Mesendoderm (in vitro differentiated cells): Measurements from ENCODE around the gene FOXD1.
A peak's percentile ranks its signal among the peaks of the same experiment; 100 is the strongest.
"Not testable (repeated sequence)": the region's sequence is repeated elsewhere in the genome, so short reads cannot be mapped to it uniquely, and the experiment has no call there.

Source experiments
- DNase-seq: peaks from one replicate; pipeline ENCODE4 v3.0.0; 2013
- H2AK5ac ChIP-seq: 2 replicates; pipeline ENCODE4 v1.6.1; 2013; ENCODE audit warnings: low read length, inconsistent platforms
- H2BK120ac ChIP-seq: 2 replicates; pipeline ENCODE4 v1.6.1; 2013; ENCODE audit warnings: low read depth, mild to moderate bottlenecking, low read length, moderate library complexity, mixed read lengths
- H2BK15ac ChIP-seq: replicated peaks from 2 replicates; pipeline ENCODE4 v1.6.1; 2013; ENCODE audit warnings: low read depth, mild to moderate bottlenecking, moderate library complexity
- H2BK5ac ChIP-seq: 2 replicates; pipeline ENCODE4 v1.6.1; 2013; ENCODE audit warnings: low read length, inconsistent platforms
- H3K18ac ChIP-seq: 2 replicates; pipeline ENCODE4 v1.6.1; 2013; ENCODE audit warnings: mild to moderate bottlenecking, low read length, mixed read lengths
- H3K23ac ChIP-seq: one replicate; pipeline ENCODE4 v1.6.1; 2013; ENCODE audit warnings: low read length
- H3K27ac ChIP-seq: 2 replicates; pipeline ENCODE4 v1.5.1; 2013; ENCODE audit warnings: low read depth, mild to moderate bottlenecking, inconsistent platforms, low read length, moderate library complexity
- H3K27me3 ChIP-seq: 2 replicates; pipeline ENCODE4 v1.6.1; 2013; ENCODE audit warnings: low read length, control low read depth, mild to moderate bottlenecking, inconsistent platforms; ENCODE audit not compliant: insufficient read depth, poor library complexity
- H3K36me3 ChIP-seq: 2 replicates; pipeline ENCODE4 v1.6.1; 2013; ENCODE audit warnings: low read length, inconsistent platforms; ENCODE audit not compliant: control insufficient read depth, insufficient read depth
- H3K4ac ChIP-seq: one replicate; pipeline ENCODE4 v1.6.1; 2013; ENCODE audit warnings: low read depth, mild to moderate bottlenecking, low read length, moderate library complexity
- H3K4me1 ChIP-seq: 2 replicates; pipeline ENCODE4 v1.6.1; 2013; ENCODE audit warnings: low read depth, low read length, inconsistent platforms; ENCODE audit not compliant: control insufficient read depth
- H3K4me2 ChIP-seq: 2 replicates; pipeline ENCODE4 v1.6.1; 2013; ENCODE audit warnings: low read length
- H3K4me3 ChIP-seq: 2 replicates; pipeline ENCODE4 v1.5.1; 2013; ENCODE audit warnings: mild to moderate bottlenecking, low read length
- H3K56ac ChIP-seq: one replicate; pipeline ENCODE4 v1.6.1; 2013; ENCODE audit warnings: low read length
- H3K79me1 ChIP-seq: 2 replicates; pipeline ENCODE4 v1.6.1; 2013; ENCODE audit warnings: low read length, inconsistent platforms
- H3K79me2 ChIP-seq: 2 replicates; pipeline ENCODE4 v1.6.1; 2013; ENCODE audit warnings: mild to moderate bottlenecking, low read length; ENCODE audit not compliant: control insufficient read depth, insufficient read depth
- H3K9ac ChIP-seq: 2 replicates; pipeline ENCODE4 v1.6.1; 2013; ENCODE audit warnings: low read length, inconsistent platforms
- H4K5ac ChIP-seq: one replicate; pipeline ENCODE4 v1.6.1; 2013; ENCODE audit warnings: low read length
- H4K8ac ChIP-seq: one replicate; pipeline ENCODE4 v1.6.1; 2013; ENCODE audit warnings: low read depth, mild to moderate bottlenecking, control low read depth, low read length, moderate library complexity
- WGBS: extraction: QIAGEN DNeasy Blood & Tissue Kit; methylation state at CpG from one replicate; pipeline ENCODE4 v1.1.7; 2013; ENCODE audit warnings: low lambda C conversion rate, missing lambda C conversion rate; ENCODE audit not compliant: insufficient coverage; ENCODE audit errors: extremely low coverage; 5-methylcytosine and 5-hydroxymethylcytosine counted together

The FOXD1 gene

DNA sequence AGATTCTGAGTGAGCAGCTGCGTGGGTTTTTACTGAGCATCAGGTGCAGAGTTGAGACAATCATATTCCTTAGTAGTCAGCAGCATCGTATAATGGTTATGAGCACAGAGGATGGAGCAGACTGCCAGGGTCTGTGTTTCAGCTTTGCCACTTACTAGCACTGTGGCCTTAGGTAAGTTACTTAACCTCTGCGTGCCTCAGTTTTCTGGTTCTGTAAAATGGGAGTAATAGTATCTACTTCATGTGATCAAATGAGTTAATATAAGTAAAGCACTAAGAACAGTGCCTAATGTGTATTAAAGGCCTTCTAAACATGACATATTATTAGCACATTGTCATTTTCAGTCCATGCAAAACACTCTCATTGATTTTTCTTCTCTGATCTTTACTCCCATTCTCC is 44.8 kb upstream of the FOXD1 start:
- H2AK5ac ChIP-seq = no peak overlapping the region
- H3K4ac ChIP-seq = no peak overlapping the region
- no peak overlapping the region for H2BK5ac ChIP-seq
- H2BK120ac ChIP-seq = no peak overlapping the region
- H3K4me3 ChIP-seq = no peak overlapping the region
- no peak overlapping the region for H3K18ac ChIP-seq
- H3K56ac ChIP-seq = no peak overlapping the region
- no peak overlapping the region for H3K27ac ChIP-seq
- no peaks in the 10 kb centered on the region for H3K79me1 ChIP-seq
- H2BK15ac ChIP-seq = no peak overlapping the region
- H3K4me2 ChIP-seq = no peak overlapping the region
- H3K4me1 ChIP-seq = peaks cover 3% of the 10 kb centered on the region
- no peak overlapping the region for H4K8ac ChIP-seq
- no peaks in the 10 kb centered on the region for H3K27me3 ChIP-seq
- no peak overlapping the region for H4K5ac ChIP-seq
- H3K9ac ChIP-seq = no peak overlapping the region
- WGBS = no CpG with 5 or more reads among the region's 3 CpGs
- no peak overlapping the region for H3K23ac ChIP-seq
- peaks cover 2% of the 10 kb centered on the region for H3K79me2 ChIP-seq
- no peaks in the 10 kb centered on the region for H3K36me3 ChIP-seq
- no peak for DNase-seq

DNA sequence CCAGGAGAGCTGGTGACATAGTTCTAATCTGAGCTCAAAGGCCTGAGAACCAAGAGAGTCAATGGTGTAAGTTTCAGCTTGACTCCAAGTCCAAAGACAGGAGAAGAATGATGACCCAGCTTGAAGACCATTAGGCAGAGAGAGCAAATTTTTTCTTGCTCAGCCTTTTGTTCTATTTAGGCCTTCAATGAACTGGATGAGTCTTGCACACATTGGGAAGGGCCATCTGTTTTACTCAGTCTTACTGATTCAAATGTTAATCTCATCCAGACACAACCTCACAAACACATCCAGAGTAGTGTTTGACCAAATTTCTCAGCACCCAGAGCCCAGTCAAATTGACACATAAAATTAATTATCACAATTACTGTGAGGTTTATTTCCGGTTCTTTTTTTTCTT is 42.6 kb upstream of the FOXD1 start:
- Histone ChIP-seq H2BK5ac (no peak overlapping the region), H3K79me1 (no peaks in the 10 kb centered on the region), H2AK5ac (no peak overlapping the region), H3K56ac (no peak overlapping the region), H3K27ac (no peak overlapping the region), H3K4ac (no peak overlapping the region), H3K79me2 (no peaks in the 10 kb centered on the region), H2BK15ac (no peak overlapping the region), H3K36me3 (no peaks in the 10 kb centered on the region), H4K5ac (no peak overlapping the region), H4K8ac (no peak overlapping the region), H3K4me1 (peaks cover 6% of the 10 kb centered on the region), H3K4me2 (no peak overlapping the region), H3K23ac (no peak overlapping the region), H3K18ac (no peak overlapping the region), H2BK120ac (no peak overlapping the region), H3K4me3 (no peak overlapping the region), H3K27me3 (no peaks in the 10 kb centered on the region), H3K9ac (no peak overlapping the region)
- no peak for DNase-seq
- no CpG with 5 or more reads among the region's 1 CpG for WGBS

DNA sequence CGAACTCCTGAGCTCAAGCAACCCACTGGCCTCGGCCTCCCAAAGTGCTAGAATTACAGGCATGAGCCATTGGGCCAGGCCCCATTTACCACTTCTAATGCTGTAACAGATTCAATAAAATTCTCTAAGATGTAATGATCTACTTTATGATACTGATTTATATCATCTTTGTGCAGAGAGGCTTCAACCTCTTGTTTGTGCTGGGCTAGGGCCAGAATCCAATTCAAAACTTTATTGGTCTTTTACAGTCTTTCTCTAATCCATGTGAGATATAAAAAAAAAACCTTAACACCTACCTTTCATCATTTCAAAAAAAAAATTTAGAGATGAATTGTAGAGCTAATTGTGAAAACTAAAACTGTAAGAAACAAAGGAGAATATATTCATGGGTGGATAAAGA is 41.5 kb upstream of the FOXD1 start:
- no peaks in the 10 kb centered on the region for H3K36me3 ChIP-seq
- H3K56ac ChIP-seq = no peak overlapping the region
- no peak overlapping the region for H3K23ac ChIP-seq
- H3K79me2 ChIP-seq = no peaks in the 10 kb centered on the region
- no peak overlapping the region for H3K9ac ChIP-seq
- H3K4me2 ChIP-seq = no peak overlapping the region
- H3K4ac ChIP-seq = no peak overlapping the region
- H3K4me1 ChIP-seq = peaks cover 6% of the 10 kb centered on the region
- H2BK120ac ChIP-seq = no peak overlapping the region
- H2BK15ac ChIP-seq = no peak overlapping the region
- no peak overlapping the region for H3K4me3 ChIP-seq
- WGBS = no CpG with 5 or more reads among the region's 2 CpGs
- DNase-seq = no peak
- H3K27ac ChIP-seq = no peak overlapping the region
- no peak overlapping the region for H2BK5ac ChIP-seq
- no peak overlapping the region for H2AK5ac ChIP-seq
- H4K8ac ChIP-seq = no peak overlapping the region
- no peaks in the 10 kb centered on the region for H3K27me3 ChIP-seq
- no peak overlapping the region for H3K18ac ChIP-seq
- H4K5ac ChIP-seq = no peak overlapping the region
- H3K79me1 ChIP-seq = no peaks in the 10 kb centered on the region

DNA sequence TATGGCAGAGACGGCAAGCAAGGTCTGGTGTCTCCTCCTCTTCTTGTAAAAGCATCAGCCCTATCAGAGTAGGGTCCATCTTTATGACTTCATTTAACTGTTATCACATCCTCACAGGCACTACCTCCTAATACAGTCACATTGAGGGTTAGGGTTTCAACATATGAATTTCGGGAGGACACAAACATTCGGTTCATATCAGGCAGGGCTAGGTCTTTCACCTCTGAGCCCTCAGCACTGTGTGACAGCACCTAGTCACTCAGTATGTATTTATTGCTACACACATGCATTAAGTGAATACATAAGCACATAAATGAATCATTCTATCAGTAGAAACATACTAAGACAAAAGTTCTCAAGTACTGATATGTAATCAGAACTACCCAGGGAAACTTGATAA is 40.2 kb upstream of the FOXD1 start:
- Histone ChIP-seq H3K4ac (no peak overlapping the region), H3K9ac (no peak overlapping the region), H4K5ac (no peak overlapping the region), H3K27ac (no peak overlapping the region), H3K36me3 (no peaks in the 10 kb centered on the region), H2BK120ac (no peak overlapping the region), H4K8ac (no peak overlapping the region), H2BK5ac (no peak overlapping the region), H3K27me3 (no peaks in the 10 kb centered on the region), H3K4me1 (peaks cover 6% of the 10 kb centered on the region), H3K4me2 (no peak overlapping the region), H3K79me1 (no peaks in the 10 kb centered on the region), H3K4me3 (no peak overlapping the region), H3K18ac (no peak overlapping the region), H3K79me2 (no peaks in the 10 kb centered on the region), H2AK5ac (no peak overlapping the region), H3K56ac (no peak overlapping the region), H2BK15ac (no peak overlapping the region), H3K23ac (no peak overlapping the region)
- DNase-seq = no peak
- WGBS = no CpG with 5 or more reads among the region's 3 CpGs

GRCh38 chr5:73487815-73488214 is 39.2 kb upstream of the FOXD1 start:
- H3K56ac ChIP-seq = no peak overlapping the region
- no peak overlapping the region for H3K18ac ChIP-seq
- H3K23ac ChIP-seq = no peak overlapping the region
- H3K79me1 ChIP-seq = no peaks in the 10 kb centered on the region
- H3K27ac ChIP-seq = no peak overlapping the region
- H2BK15ac ChIP-seq = no peak overlapping the region
- H3K9ac ChIP-seq = no peak overlapping the region
- peak; percentile 57 for DNase-seq
- H3K27me3 ChIP-seq = no peaks in the 10 kb centered on the region
- H3K36me3 ChIP-seq = no peaks in the 10 kb centered on the region
- no CpG with 5 or more reads among the region's 4 CpGs for WGBS
- H2AK5ac ChIP-seq = no peak overlapping the region
- no peak overlapping the region for H4K8ac ChIP-seq
- no peak overlapping the region for H2BK120ac ChIP-seq
- no peak overlapping the region for H3K4me3 ChIP-seq
- no peak overlapping the region for H3K4me2 ChIP-seq
- no peak overlapping the region for H3K4ac ChIP-seq
- H4K5ac ChIP-seq = no peak overlapping the region
- no peak overlapping the region for H2BK5ac ChIP-seq
- no peaks in the 10 kb centered on the region for H3K79me2 ChIP-seq
- H3K4me1 ChIP-seq = peaks cover 6% of the 10 kb centered on the region

DNA sequence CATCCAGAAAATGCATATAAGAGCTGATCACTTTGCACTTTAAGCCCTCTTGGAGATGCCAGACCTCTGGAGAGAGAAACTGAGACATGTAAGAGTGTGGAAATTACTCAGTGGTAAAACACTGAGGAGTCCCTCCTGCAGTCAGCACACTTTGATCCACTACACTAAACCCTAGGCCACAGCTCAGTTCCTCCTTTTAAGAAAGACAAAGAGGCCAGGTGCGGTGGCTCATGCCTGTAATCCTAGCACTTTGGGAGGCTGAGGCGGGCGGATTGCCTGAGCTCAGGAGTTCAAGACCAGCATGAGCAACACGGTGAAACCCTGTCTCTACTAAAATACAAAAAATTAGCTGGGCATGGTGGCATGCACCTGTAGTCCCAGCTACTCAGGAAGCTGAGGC is 38.7 kb upstream of the FOXD1 start:
- H3K27me3 ChIP-seq = not testable (repeated sequence)
- no CpG with 5 or more reads among the region's 4 CpGs for WGBS

More for the DNA sequence above, 38.7 kb upstream of the FOXD1 start:
- H3K36me3 ChIP-seq, H2BK120ac ChIP-seq, H2AK5ac ChIP-seq, H2BK15ac ChIP-seq, H2BK5ac ChIP-seq, H4K5ac ChIP-seq, DNase-seq, H3K4me2 ChIP-seq, H3K4me3 ChIP-seq, H3K9ac ChIP-seq, H3K79me1 ChIP-seq, H3K56ac ChIP-seq, H3K79me2 ChIP-seq, H3K4me1 ChIP-seq, H3K23ac ChIP-seq, H4K8ac ChIP-seq: not testable (repeated sequence)
- Histone ChIP-seq H3K27ac (peak overlapping the region; percentile 73), H3K18ac (peak overlapping the region; percentile 73), H3K4ac (peak overlapping the region; percentile 57)
